Colonic mucosa (tissue), 4 donors: ENCODE results near the gene UPP2. TPM values are rescaled to one million over a fixed set of nuclear protein-coding genes. Genes with fewer than 3 reads are reported as not detected.

ENCODE experiments used
- DNase-seq: peaks from one replicate; pipeline ENCODE4 v3.0.0-alpha.2; 2020
- H3K27ac ChIP-seq: fragments of 200-600 bp; one replicate; pipeline ENCODE4 v1.8.0; 2021
- H3K27me3 ChIP-seq: fragments of 200-600 bp; one replicate; pipeline ENCODE4 v1.8.0; 2021
- H3K36me3 ChIP-seq: fragments of 200-600 bp; one replicate; pipeline ENCODE4 v1.8.0; 2021
- H3K4me1 ChIP-seq: fragments of 200-600 bp; one replicate; pipeline ENCODE4 v1.8.0; 2021; ENCODE audit warnings: mild to moderate bottlenecking
- H3K4me3 ChIP-seq: fragments of 200-600 bp; one replicate; pipeline ENCODE4 v1.8.0; 2021
- H3K9ac ChIP-seq, 2 donors: one replicate each; pipeline ENCODE4 v1.7.0; 2013; ENCODE audit warnings: control low read depth in 2 of 2, low read depth in 2 of 2, low read length in 2 of 2
- H3K9me3 ChIP-seq: fragments of 200-600 bp; one replicate; pipeline ENCODE4 v1.8.0; 2021
- CTCF ChIP-seq: fragments of 200-600 bp; IDR thresholded peaks from one replicate; pipeline ENCODE4 v1.8.0; 2022; ENCODE audit warnings: antibody characterized with exemption, mild to moderate bottlenecking
- intact Hi-C: fragments of 100-400 bp; cut with DNase I; formaldehyde crosslinking; loops from one replicate; pipeline ENCODE4 v1.14.1; 2022
- total RNA-seq, 2 donors: library from RNA; stranded (reverse); fragmentation: NEBNext Ultra II Directional in 1 of 2; extraction: Animal tissue kit (Norgen Biotek cat#: 25700) in 1 of 2; gene quantifications; one replicate each; pipeline ENCODE4 v1.2.1, GENCODE V29; 2021
- donor health status: healthy.
- donor health status: DM: no; HTN: no; CAD: no.
- donor health status: DM: no; HTN: no; CAD: no.

The UPP2 gene
- total RNA-seq = not detected

- H3K9me3 ChIP-seq = no peaks in the 10 kb centered on the region
- H3K27me3 ChIP-seq = no peaks in the 10 kb centered on the region
- DNase-seq = no peak
- H3K4me1 ChIP-seq = no peaks in the 10 kb centered on the region
- H3K27ac ChIP-seq = no peak within 1 kb of the TSS
- H3K4me3 ChIP-seq = no peak within 1 kb of the TSS
- no peak within 1 kb of the TSS for H3K9ac ChIP-seq
- intact Hi-C loops = no loop called here
- H3K36me3 ChIP-seq = no peaks in the 10 kb centered on the region
- no peak for TF ChIP-seq CTCF
Observed at GRCh38 chr2:158101384-158101926, at the start of gene UPP2. UPP2 (plus strand) TSS chr2:158101876; CDS start chr2:158102064, 188 bp downstream.

- Histone ChIP-seq H3K4me3 (no peak overlapping the region), H3K4me1 (no peaks in the 10 kb centered on the region), H3K27me3 (no peaks in the 10 kb centered on the region), H3K9me3 (no peaks in the 10 kb centered on the region), H3K36me3 (no peaks in the 10 kb centered on the region), H3K27ac (no peak overlapping the region), H3K9ac (no peak overlapping the region)
- no peak for DNase-seq
- no peak for TF ChIP-seq CTCF
- intact Hi-C loops = no loop called here
Observed at GRCh38 chr2:158052761-158053160, 48.9 kb upstream of the UPP2 start.

- DNase-seq = no peak
- Histone ChIP-seq H3K9me3 (no peaks in the 10 kb centered on the region), H3K27ac (no peak overlapping the region), H3K4me1 (no peaks in the 10 kb centered on the region), H3K36me3 (no peaks in the 10 kb centered on the region), H3K9ac (no peak overlapping the region), H3K4me3 (no peak overlapping the region), H3K27me3 (no peaks in the 10 kb centered on the region)
- intact Hi-C loops = no loop called here
- no peak for TF ChIP-seq CTCF
Observed at GRCh38 chr2:158056875-158057274, 44.8 kb upstream of the UPP2 start.

GRCh38 chr2:158060160-158060834, 41.4 kb upstream of the UPP2 start:
- no peak for DNase-seq
- Histone ChIP-seq H3K27ac (no peak overlapping the region), H3K9ac (no peak overlapping the region), H3K4me1 (no peaks in the 10 kb centered on the region), H3K27me3 (no peaks in the 10 kb centered on the region), H3K4me3 (no peak overlapping the region), H3K36me3 (no peaks in the 10 kb centered on the region), H3K9me3 (no peaks in the 10 kb centered on the region)
- TF ChIP-seq CTCF = no peak
- intact Hi-C loops = no loop called here

GRCh38 chr2:158060835-158061435, 40.7 kb upstream of the UPP2 start:
- Histone ChIP-seq H3K36me3 (no peaks in the 10 kb centered on the region), H3K4me3 (no peak overlapping the region), H3K9ac (no peak overlapping the region), H3K4me1 (no peaks in the 10 kb centered on the region), H3K27ac (no peak overlapping the region), H3K27me3 (no peaks in the 10 kb centered on the region), H3K9me3 (no peaks in the 10 kb centered on the region)
- intact Hi-C loops = no loop called here
- no peak for TF ChIP-seq CTCF
- DNase-seq = no peak
